ENCODE measurements around the gene GAGE12G.
"Not testable (repeated sequence)": the region's sequence is repeated elsewhere in the genome, so short reads cannot be mapped to it uniquely, and the experiment has no call there.

Gene GAGE12G, protein sequence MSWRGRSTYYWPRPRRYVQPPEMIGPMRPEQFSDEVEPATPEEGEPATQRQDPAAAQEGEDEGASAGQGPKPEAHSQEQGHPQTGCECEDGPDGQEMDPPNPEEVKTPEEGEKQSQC

DNA sequence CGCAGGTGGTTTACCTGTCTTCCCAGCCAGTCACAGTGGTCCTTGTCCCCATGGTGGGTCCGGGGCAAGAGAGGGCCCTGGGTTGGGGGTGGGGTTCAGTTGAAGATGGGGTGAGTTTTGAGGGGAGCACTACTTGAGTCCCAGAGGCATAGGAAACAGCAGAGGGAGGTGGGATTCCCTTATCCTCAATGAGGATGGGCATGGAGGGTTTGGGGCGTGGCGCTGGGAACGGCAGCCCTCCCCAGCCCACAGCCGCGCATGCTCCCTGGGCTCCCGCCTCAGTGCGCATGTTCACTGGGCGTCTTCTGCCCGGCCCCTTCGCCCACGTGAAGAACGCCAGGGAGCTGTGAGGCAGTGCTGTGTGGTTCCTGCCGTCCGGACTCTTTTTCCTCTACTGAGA, at the start of gene GAGE12G:
TSS of gene GAGE12G (plus strand) at position 301 of the 400 bp plus-strand sequence. CDS start 1,155 bp downstream, outside the sequence.
- not testable (repeated sequence) for DNase-seq (ENCODE audit: low read depth); H3K4me3 ChIP-seq (replicated peaks; ENCODE audit: low read depth, low read length)

DNA sequence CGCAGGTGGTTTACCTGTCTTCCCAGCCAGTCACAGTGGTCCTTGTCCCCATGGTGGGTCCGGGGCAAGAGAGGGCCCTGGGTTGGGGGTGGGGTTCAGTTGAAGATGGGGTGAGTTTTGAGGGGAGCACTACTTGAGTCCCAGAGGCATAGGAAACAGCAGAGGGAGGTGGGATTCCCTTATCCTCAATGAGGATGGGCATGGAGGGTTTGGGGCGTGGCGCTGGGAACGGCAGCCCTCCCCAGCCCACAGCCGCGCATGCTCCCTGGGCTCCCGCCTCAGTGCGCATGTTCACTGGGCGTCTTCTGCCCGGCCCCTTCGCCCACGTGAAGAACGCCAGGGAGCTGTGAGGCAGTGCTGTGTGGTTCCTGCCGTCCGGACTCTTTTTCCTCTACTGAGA, 38.3 kb upstream of the GAGE12G start, which contains the start of gene GAGE12C:
TSS of gene GAGE12C (plus strand) at position 301 of the 400 bp plus-strand sequence. CDS start 1,155 bp downstream, outside the sequence.
- DNase-seq (ENCODE audit: low read depth); H3K4me3 ChIP-seq (replicated peaks; ENCODE audit: low read depth, low read length): not testable (repeated sequence)

DNA sequence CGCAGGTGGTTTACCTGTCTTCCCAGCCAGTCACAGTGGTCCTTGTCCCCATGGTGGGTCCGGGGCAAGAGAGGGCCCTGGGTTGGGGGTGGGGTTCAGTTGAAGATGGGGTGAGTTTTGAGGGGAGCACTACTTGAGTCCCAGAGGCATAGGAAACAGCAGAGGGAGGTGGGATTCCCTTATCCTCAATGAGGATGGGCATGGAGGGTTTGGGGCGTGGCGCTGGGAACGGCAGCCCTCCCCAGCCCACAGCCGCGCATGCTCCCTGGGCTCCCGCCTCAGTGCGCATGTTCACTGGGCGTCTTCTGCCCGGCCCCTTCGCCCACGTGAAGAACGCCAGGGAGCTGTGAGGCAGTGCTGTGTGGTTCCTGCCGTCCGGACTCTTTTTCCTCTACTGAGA, 28.8 kb upstream of the GAGE12G start, which contains the start of gene GAGE12D:
TSS of gene GAGE12D (plus strand) at position 301 of the 400 bp plus-strand sequence. CDS start 1,155 bp downstream, outside the sequence.
- not testable (repeated sequence) for H3K4me3 ChIP-seq (replicated peaks; ENCODE audit: low read depth, low read length); DNase-seq (ENCODE audit: low read depth)

DNA sequence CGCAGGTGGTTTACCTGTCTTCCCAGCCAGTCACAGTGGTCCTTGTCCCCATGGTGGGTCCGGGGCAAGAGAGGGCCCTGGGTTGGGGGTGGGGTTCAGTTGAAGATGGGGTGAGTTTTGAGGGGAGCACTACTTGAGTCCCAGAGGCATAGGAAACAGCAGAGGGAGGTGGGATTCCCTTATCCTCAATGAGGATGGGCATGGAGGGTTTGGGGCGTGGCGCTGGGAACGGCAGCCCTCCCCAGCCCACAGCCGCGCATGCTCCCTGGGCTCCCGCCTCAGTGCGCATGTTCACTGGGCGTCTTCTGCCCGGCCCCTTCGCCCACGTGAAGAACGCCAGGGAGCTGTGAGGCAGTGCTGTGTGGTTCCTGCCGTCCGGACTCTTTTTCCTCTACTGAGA, 19.2 kb upstream of the GAGE12G start, which contains the start of gene GAGE12E:
TSS of gene GAGE12E (plus strand) at position 301 of the 400 bp plus-strand sequence. CDS start 1,155 bp downstream, outside the sequence.
- not testable (repeated sequence) for DNase-seq (ENCODE audit: low read depth); H3K4me3 ChIP-seq (replicated peaks; ENCODE audit: low read depth, low read length)

DNA sequence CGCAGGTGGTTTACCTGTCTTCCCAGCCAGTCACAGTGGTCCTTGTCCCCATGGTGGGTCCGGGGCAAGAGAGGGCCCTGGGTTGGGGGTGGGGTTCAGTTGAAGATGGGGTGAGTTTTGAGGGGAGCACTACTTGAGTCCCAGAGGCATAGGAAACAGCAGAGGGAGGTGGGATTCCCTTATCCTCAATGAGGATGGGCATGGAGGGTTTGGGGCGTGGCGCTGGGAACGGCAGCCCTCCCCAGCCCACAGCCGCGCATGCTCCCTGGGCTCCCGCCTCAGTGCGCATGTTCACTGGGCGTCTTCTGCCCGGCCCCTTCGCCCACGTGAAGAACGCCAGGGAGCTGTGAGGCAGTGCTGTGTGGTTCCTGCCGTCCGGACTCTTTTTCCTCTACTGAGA, 9.7 kb upstream of the GAGE12G start, which contains the start of gene GAGE12F:
TSS of gene GAGE12F (plus strand) at position 301 of the 400 bp plus-strand sequence. CDS start 1,155 bp downstream, outside the sequence.
- DNase-seq (ENCODE audit: low read depth); H3K4me3 ChIP-seq (replicated peaks; ENCODE audit: low read depth, low read length): not testable (repeated sequence)

DNA sequence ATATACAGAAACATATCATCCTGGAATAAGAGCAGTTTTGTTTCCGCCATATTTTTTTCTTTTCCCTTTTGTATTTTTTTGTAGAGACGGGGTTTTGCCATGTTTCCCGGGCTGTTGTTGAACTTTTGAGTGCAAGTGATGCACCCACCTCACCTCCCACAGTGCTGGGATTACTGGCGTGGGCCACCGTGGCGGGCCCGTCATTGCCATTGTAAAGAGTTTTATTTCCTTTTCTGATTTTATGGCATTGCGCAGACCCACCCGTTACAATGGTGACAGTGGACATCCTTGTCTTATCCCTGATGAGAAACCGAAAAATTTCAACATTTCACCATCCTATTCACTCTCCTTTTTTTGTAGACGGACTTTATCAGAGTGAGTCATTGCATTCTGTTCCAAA, 1.5 kb upstream of the GAGE12G start:
- DNase-seq (ENCODE audit: low read depth); H3K4me3 ChIP-seq (replicated peaks; ENCODE audit: low read depth, low read length): not testable (repeated sequence)

DNA sequence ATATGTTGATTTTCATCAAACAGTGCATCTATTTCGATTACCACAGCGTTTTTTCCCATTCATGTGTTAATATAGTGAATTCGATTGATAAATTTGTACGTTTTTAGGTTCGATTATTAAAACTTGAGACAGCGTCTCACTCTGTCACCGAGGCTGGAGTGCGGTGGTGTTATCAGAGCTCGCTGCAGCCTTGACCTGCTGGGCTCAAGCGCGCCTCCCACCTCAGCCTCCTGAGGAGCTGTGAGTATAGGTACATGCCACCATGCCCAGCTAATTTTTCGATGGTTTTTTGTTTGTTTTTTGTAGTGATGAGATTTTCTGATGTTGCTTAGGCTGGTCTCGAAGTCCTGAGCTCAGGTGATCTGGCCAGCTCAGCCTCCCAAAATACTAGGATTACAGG, 1.0 kb upstream of the GAGE12G start:
- H3K4me3 ChIP-seq (replicated peaks; ENCODE audit: low read depth, low read length); DNase-seq (ENCODE audit: low read depth): not testable (repeated sequence)

DNA sequence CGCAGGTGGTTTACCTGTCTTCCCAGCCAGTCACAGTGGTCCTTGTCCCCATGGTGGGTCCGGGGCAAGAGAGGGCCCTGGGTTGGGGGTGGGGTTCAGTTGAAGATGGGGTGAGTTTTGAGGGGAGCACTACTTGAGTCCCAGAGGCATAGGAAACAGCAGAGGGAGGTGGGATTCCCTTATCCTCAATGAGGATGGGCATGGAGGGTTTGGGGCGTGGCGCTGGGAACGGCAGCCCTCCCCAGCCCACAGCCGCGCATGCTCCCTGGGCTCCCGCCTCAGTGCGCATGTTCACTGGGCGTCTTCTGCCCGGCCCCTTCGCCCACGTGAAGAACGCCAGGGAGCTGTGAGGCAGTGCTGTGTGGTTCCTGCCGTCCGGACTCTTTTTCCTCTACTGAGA, 9.4 kb downstream of the GAGE12G start, which contains the start of gene GAGE12H:
TSS of gene GAGE12H (plus strand) at position 301 of the 400 bp plus-strand sequence. CDS start 1,155 bp downstream, outside the sequence.
- H3K4me3 ChIP-seq (replicated peaks; ENCODE audit: low read depth, low read length), result not testable (repeated sequence)

DNA sequence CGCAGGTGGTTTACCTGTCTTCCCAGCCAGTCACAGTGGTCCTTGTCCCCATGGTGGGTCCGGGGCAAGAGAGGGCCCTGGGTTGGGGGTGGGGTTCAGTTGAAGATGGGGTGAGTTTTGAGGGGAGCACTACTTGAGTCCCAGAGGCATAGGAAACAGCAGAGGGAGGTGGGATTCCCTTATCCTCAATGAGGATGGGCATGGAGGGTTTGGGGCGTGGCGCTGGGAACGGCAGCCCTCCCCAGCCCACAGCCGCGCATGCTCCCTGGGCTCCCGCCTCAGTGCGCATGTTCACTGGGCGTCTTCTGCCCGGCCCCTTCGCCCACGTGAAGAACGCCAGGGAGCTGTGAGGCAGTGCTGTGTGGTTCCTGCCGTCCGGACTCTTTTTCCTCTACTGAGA, 19.0 kb downstream of the GAGE12G start, which contains the start of gene GAGE2A:
TSS of gene GAGE2A (plus strand) at position 301 of the 400 bp plus-strand sequence. CDS start 1,155 bp downstream, outside the sequence.
- not testable (repeated sequence) for H3K4me3 ChIP-seq (replicated peaks; ENCODE audit: low read depth, low read length); DNase-seq (ENCODE audit: low read depth)

More for the DNA sequence above, 9.4 kb downstream of the GAGE12G start, which contains the start of gene GAGE12H:
- not testable (repeated sequence) for DNase-seq (ENCODE audit: low read depth)

DNA sequence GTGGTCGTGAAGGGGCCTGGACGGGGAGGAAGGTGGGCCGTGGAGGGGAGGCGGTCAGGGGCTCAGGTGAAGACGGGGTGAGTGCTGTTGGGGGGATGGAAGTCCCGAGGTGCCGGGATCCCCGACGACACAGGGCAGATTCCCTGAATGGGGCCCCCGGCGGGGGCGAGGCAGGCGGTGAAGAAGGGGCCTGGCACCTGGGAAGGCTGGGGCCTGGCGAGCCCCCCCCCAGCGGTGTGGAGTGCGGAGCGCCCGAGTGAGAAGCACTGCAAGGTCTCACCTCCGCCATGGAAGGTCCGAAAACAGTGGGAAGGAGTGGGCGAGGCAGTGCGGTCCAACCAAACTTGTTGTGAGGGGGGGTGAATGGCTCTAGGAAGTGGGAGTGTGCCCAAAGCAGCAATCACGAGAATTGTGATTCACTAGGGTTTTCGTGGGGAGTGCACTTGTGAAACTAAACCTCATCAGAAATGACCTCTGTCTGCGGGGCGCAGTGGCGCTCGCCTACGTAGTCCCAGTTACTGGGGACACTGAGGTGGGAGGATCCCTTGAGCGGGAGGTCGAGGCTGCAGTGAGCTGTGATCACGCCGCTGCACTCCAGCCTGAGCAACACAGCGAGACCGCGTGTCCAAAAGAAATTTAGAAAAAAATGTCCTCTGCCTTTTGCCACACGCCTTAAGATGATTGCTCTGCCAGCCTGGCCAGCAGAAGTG, 19.7 kb downstream of the GAGE12G start:
- H3K4me3 ChIP-seq (replicated peaks; ENCODE audit: low read depth, low read length); DNase-seq (ENCODE audit: low read depth): not testable (repeated sequence)

DNA sequence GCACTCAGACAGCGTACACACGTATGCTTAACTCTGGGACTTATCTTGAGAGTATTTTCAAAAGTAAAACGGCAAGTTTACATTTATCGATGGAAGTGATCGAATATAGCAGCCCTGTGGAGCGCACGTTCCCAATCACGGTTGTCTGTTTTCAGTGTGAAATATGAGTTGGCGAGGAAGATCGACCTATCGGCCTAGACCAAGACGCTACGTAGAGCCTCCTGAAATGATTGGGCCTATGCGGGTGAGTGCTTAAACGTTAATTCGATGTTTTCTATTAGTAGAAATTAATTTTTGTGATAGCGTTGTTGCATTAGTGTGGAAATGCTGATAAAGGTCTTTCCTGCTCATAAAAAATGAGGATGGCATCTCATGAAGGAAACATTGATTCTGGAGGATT, 20.3 kb downstream of the GAGE12G start:
- H3K4me3 ChIP-seq (replicated peaks; ENCODE audit: low read depth, low read length); DNase-seq (ENCODE audit: low read depth): not testable (repeated sequence)

DNA sequence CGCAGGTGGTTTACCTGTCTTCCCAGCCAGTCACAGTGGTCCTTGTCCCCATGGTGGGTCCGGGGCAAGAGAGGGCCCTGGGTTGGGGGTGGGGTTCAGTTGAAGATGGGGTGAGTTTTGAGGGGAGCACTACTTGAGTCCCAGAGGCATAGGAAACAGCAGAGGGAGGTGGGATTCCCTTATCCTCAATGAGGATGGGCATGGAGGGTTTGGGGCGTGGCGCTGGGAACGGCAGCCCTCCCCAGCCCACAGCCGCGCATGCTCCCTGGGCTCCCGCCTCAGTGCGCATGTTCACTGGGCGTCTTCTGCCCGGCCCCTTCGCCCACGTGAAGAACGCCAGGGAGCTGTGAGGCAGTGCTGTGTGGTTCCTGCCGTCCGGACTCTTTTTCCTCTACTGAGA, 28.5 kb downstream of the GAGE12G start, which contains the start of gene GAGE1:
TSS of gene GAGE1 (plus strand) at position 301 of the 400 bp plus-strand sequence. CDS start 1,155 bp downstream, outside the sequence.
- DNase-seq (ENCODE audit: low read depth); H3K4me3 ChIP-seq (replicated peaks; ENCODE audit: low read depth, low read length): not testable (repeated sequence)

DNA sequence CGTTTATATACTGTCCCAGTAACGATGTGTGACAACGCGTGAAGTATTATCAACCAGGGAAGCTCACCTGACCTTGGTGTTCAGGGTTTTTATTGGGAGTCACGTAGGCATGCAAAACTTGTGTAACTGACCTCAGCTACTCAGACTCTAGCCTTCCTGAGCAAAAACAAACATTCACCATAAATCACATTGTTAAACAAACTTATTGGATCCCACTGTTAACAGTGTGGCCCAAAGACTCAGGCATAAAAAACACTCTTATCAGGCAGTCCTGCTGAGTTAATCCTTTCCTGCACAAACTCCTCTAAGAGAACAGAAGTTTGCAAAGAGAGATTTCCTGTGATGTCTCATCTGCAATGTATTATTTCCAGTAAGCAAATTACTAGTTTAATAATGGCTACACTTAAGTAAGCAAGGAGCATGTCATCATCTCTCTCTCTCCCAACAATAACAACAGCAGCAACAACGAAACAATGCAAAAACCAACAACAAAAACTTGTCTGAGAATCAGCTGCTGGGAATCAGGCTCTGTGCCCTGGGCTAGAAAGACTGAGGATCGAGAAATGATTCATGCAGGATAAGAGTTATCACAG, 40.6 kb downstream of the GAGE12G start:
- TF ChIP-seq, protein P1, sequence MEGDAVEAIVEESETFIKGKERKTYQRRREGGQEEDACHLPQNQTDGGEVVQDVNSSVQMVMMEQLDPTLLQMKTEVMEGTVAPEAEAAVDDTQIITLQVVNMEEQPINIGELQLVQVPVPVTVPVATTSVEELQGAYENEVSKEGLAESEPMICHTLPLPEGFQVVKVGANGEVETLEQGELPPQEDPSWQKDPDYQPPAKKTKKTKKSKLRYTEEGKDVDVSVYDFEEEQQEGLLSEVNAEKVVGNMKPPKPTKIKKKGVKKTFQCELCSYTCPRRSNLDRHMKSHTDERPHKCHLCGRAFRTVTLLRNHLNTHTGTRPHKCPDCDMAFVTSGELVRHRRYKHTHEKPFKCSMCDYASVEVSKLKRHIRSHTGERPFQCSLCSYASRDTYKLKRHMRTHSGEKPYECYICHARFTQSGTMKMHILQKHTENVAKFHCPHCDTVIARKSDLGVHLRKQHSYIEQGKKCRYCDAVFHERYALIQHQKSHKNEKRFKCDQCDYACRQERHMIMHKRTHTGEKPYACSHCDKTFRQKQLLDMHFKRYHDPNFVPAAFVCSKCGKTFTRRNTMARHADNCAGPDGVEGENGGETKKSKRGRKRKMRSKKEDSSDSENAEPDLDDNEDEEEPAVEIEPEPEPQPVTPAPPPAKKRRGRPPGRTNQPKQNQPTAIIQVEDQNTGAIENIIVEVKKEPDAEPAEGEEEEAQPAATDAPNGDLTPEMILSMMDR (IDR thresholded peaks at IDR 0.05; ENCODE audit: low read length, missing control alignments), result no peak
- DNase-seq (ENCODE audit: low read depth), result no peak
- no peak overlapping the region for H3K4me3 ChIP-seq (replicated peaks; ENCODE audit: low read depth, low read length)
